Measurements from ENCODE around the gene RUNDC3A. TPM values are rescaled to one million over a fixed set of nuclear protein-coding genes. Genes with fewer than 3 reads are reported as not detected.
A peak's percentile ranks its signal among the peaks of the same experiment; 100 is the strongest.

The RUNDC3A gene
- total RNA-seq, 2 experiments from 2014 or later, result 0.50 TPM; not detected in 1

- H3K27ac Mint-ChIP-seq, result no peak overlapping the region
- H3K36me3 Mint-ChIP-seq, result peaks cover 3% of the 10 kb centered on the region
- DNase-seq (peak; percentile 82), ATAC-seq (ENCODE audit: low read depth) (peak; percentile 37)
- POLR2A ChIA-PET, result interaction anchor here (1.3 kb wide), 1 partner anchor 169 kb away, joined by 4 read pairs; no protein-coding TSS in a partner anchor
- no peaks in the 10 kb centered on the region for H3K9me3 Mint-ChIP-seq
- peak overlapping the region; percentile 57 for H3K4me3 Mint-ChIP-seq
- peaks cover 8% of the 10 kb centered on the region for H3K27me3 Mint-ChIP-seq
- peaks cover 1% of the 10 kb centered on the region for H3K4me1 Mint-ChIP-seq
These were observed 46.5 kb downstream of the RUNDC3A start for GRCh38 chr17:44354582-44355561.

GRCh38 chr17:44355642-44356099, 47.3 kb downstream of the RUNDC3A start:
- peaks cover 11% of the 10 kb centered on the region for H3K27me3 Mint-ChIP-seq
- no peaks in the 10 kb centered on the region for H3K9me3 Mint-ChIP-seq
- H3K36me3 Mint-ChIP-seq, result peaks cover 3% of the 10 kb centered on the region
- no peak overlapping the region for H3K27ac Mint-ChIP-seq
- DNase-seq (no peak), ATAC-seq (ENCODE audit: low read depth) (no peak)
- peaks cover 1% of the 10 kb centered on the region for H3K4me1 Mint-ChIP-seq
- H3K4me3 Mint-ChIP-seq, result no peak overlapping the region
- POLR2A ChIA-PET, result no interaction called here

- Mint-ChIP-seq H3K4me3 (no peak overlapping the region), H3K9me3 (no peaks in the 10 kb centered on the region), H3K4me1 (peaks cover 1% of the 10 kb centered on the region), H3K27ac (no peak overlapping the region), H3K36me3 (peaks cover 3% of the 10 kb centered on the region), H3K27me3 (peaks cover 11% of the 10 kb centered on the region)
- POLR2A ChIA-PET, result no interaction called here
- ATAC-seq (ENCODE audit: low read depth) (no peak), DNase-seq (no peak)
These were observed 47.8 kb downstream of the RUNDC3A start for GRCh38 chr17:44356241-44356640.

GRCh38 chr17:44358066-44358465, 49.7 kb downstream of the RUNDC3A start:
- peaks cover 14% of the 10 kb centered on the region for H3K27me3 Mint-ChIP-seq
- ATAC-seq (ENCODE audit: low read depth), result no peak
- no peak overlapping the region for H3K4me3 Mint-ChIP-seq
- no peaks in the 10 kb centered on the region for H3K9me3 Mint-ChIP-seq
- POLR2A ChIA-PET, result no interaction called here
- no peak for DNase-seq
- no peaks in the 10 kb centered on the region for H3K4me1 Mint-ChIP-seq
- peaks cover under 1% of the 10 kb centered on the region for H3K36me3 Mint-ChIP-seq
- H3K27ac Mint-ChIP-seq, result no peak overlapping the region

GRCh38 chr17:44359006-44359405, 50.6 kb downstream of the RUNDC3A start:
- ATAC-seq (ENCODE audit: low read depth) (no peak), DNase-seq (no peak)
- POLR2A ChIA-PET, result no interaction called here
- Mint-ChIP-seq H3K9me3 (no peaks in the 10 kb centered on the region), H3K27ac (no peak overlapping the region), H3K36me3 (no peaks in the 10 kb centered on the region), H3K27me3 (peaks cover 15% of the 10 kb centered on the region), H3K4me1 (peaks cover 3% of the 10 kb centered on the region), H3K4me3 (no peak overlapping the region)

- H3K27me3 Mint-ChIP-seq, result peaks cover 19% of the 10 kb centered on the region
- DNase-seq (no peak), ATAC-seq (ENCODE audit: low read depth) (no peak)
- H3K27ac Mint-ChIP-seq, result no peak overlapping the region
- no peaks in the 10 kb centered on the region for H3K36me3 Mint-ChIP-seq
- H3K4me1 Mint-ChIP-seq, result peaks cover 3% of the 10 kb centered on the region
- no peaks in the 10 kb centered on the region for H3K9me3 Mint-ChIP-seq
- no peak overlapping the region for H3K4me3 Mint-ChIP-seq
- POLR2A ChIA-PET, result interaction anchor here (0.5 kb wide), 1 partner anchor 410 kb away, joined by 3 read pairs; no protein-coding TSS in a partner anchor
These were observed 51.2 kb downstream of the RUNDC3A start for GRCh38 chr17:44359458-44360143.

- H3K36me3 Mint-ChIP-seq, result no peaks in the 10 kb centered on the region
- no peak overlapping the region for H3K4me3 Mint-ChIP-seq
These were observed 51.7 kb downstream of the RUNDC3A start for GRCh38 chr17:44360144-44360533.

GRCh38 chr17:44360826-44361225, 52.4 kb downstream of the RUNDC3A start:
- no peaks in the 10 kb centered on the region for H3K9me3 Mint-ChIP-seq
- H3K36me3 Mint-ChIP-seq, result no peaks in the 10 kb centered on the region
- no peak overlapping the region for H3K4me3 Mint-ChIP-seq
- POLR2A ChIA-PET, result interaction anchor here (0.6 kb wide), 1 partner anchor 115 kb away, joined by 3 read pairs; no protein-coding TSS in a partner anchor
- H3K27ac Mint-ChIP-seq, result no peak overlapping the region
- no peak for ATAC-seq (ENCODE audit: low read depth)
- DNase-seq, result no peak
- peaks cover 3% of the 10 kb centered on the region for H3K4me1 Mint-ChIP-seq
- H3K27me3 Mint-ChIP-seq, result peaks cover 23% of the 10 kb centered on the region

More at GRCh38 chr17:44360144-44360533, 51.7 kb downstream of the RUNDC3A start:
- Mint-ChIP-seq H3K9me3 (no peaks in the 10 kb centered on the region), H3K27me3 (peaks cover 23% of the 10 kb centered on the region), H3K4me1 (peaks cover 3% of the 10 kb centered on the region), H3K27ac (no peak overlapping the region)
- ATAC-seq (ENCODE audit: low read depth) (no peak), DNase-seq (no peak)
- POLR2A ChIA-PET, result interaction anchor here (0.5 kb wide), 1 partner anchor 409 kb away, joined by 3 read pairs; no protein-coding TSS in a partner anchor

- no peak overlapping the region for H3K4me3 Mint-ChIP-seq
These were observed 53.2 kb downstream of the RUNDC3A start for GRCh38 chr17:44361292-44362260.

GRCh38 chr17:44362459-44362948, 54.1 kb downstream of the RUNDC3A start:
- H3K36me3 Mint-ChIP-seq, result no peaks in the 10 kb centered on the region
- no peak overlapping the region for H3K27ac Mint-ChIP-seq
- H3K4me1 Mint-ChIP-seq, result peaks cover 3% of the 10 kb centered on the region
- POLR2A ChIA-PET, result interaction anchor here (1.3 kb wide), 1 partner anchor 11 kb away, joined by 6 read pairs; no protein-coding TSS in a partner anchor
- no peak for ATAC-seq (ENCODE audit: low read depth)
- peak overlapping the region; percentile 23 for H3K4me3 Mint-ChIP-seq
- no peak for DNase-seq
- H3K27me3 Mint-ChIP-seq, result peaks cover 38% of the 10 kb centered on the region
- H3K9me3 Mint-ChIP-seq, result no peaks in the 10 kb centered on the region

More at GRCh38 chr17:44361292-44362260, 53.2 kb downstream of the RUNDC3A start:
- Mint-ChIP-seq H3K36me3 (no peaks in the 10 kb centered on the region), H3K27me3 (peaks cover 29% of the 10 kb centered on the region), H3K9me3 (no peaks in the 10 kb centered on the region), H3K27ac (no peak overlapping the region), H3K4me1 (peaks cover 3% of the 10 kb centered on the region)
- POLR2A ChIA-PET, result interaction anchor here (0.6 to 1.3 kb wide), 2 partner anchors 10 to 114 kb away, joined by 3 to 6 read pairs; no protein-coding TSS in a partner anchor
- DNase-seq (no peak), ATAC-seq (ENCODE audit: low read depth) (no peak)

GRCh38 chr17:44362949-44363612, 54.7 kb downstream of the RUNDC3A start:
- Mint-ChIP-seq H3K36me3 (no peaks in the 10 kb centered on the region), H3K9me3 (no peaks in the 10 kb centered on the region), H3K4me3 (peak overlapping the region; percentile 74), H3K27ac (no peak overlapping the region), H3K4me1 (peaks cover 3% of the 10 kb centered on the region), H3K27me3 (peaks cover 38% of the 10 kb centered on the region)
- ATAC-seq (ENCODE audit: low read depth), result peak; percentile 34
- DNase-seq, result peak; percentile 54
- POLR2A ChIA-PET, result interaction anchor here (0.5 to 1.3 kb wide), 3 partner anchors 12 to 163 kb away, joined by 4 to 6 read pairs (median 5); partner anchors contain the start of gene ATXN7L3
